Prostate gland (tissue), 2 donors: ENCODE measurements around the gene MGAT1. TPM values are rescaled to one million over a fixed set of nuclear protein-coding genes. Genes with fewer than 3 reads are reported as not detected.
A peak's percentile ranks its signal among the peaks of the same experiment; 100 is the strongest.

Experiments
- DNase-seq: peaks from one replicate; pipeline ENCODE4 v3.0.0-alpha.2; 2019; ENCODE audit warnings: low spot score
- H3K27ac ChIP-seq, 2 donors: fragments of 200-600 bp; sonication (generic); 2 replicates each; pipeline ENCODE4 v1.5.1; 2017 to 2019
- H3K27me3 ChIP-seq: fragments of 200-600 bp; sonication (generic); replicated peaks from 2 replicates; pipeline ENCODE4 v1.5.1; 2019; ENCODE audit not compliant: insufficient read depth
- H3K36me3 ChIP-seq, 2 donors: fragments of 200-600 bp; sonication (generic); 1 replicate in 1 of 2; 2 replicates in 1 of 2; pipeline versions ENCODE4 v1.5.1 to v1.8.1; 2017 to 2019
- H3K4me1 ChIP-seq: fragments of 200-600 bp; sonication (generic); replicated peaks from 2 replicates; pipeline ENCODE4 v1.5.1; 2019
- H3K4me3 ChIP-seq, 2 donors: fragments of 200-600 bp; sonication (generic); 2 replicates each; pipeline ENCODE4 v1.5.1; 2017 to 2019
- H3K9me3 ChIP-seq: fragments of 200-600 bp; sonication (generic); 2 replicates; pipeline ENCODE4 v1.5.1; 2017
- POLR2A ChIP-seq: fragments of 450-650 bp; IDR thresholded peaks from one replicate; pipeline ENCODE4 v1.6.1; 2016; ENCODE audit warnings: antibody characterized with exemption, mild to moderate bottlenecking
- POLR2AphosphoS5 ChIP-seq: sonication (generic); formaldehyde crosslinking; IDR thresholded peaks from one replicate; pipeline ENCODE4 v1.6.1; 2017; ENCODE audit warnings: antibody characterized with exemption
- WGBS: methylation state at CpG from one replicate; pipeline ENCODE4 v1.1.5; 2018; 5-methylcytosine and 5-hydroxymethylcytosine counted together
- intact Hi-C: fragments of 100-400 bp; cut with DNase I; formaldehyde crosslinking; loops from one replicate; pipeline ENCODE4 v1.14.2; 2022
- total RNA-seq, 2 donors: library from RNA; depleted of rRNA; stranded (reverse); fragments of >200 nt; gene quantifications; one replicate each; pipeline ENCODE4 v1.1.0, GENCODE V29; 2016
- TF ChIP-seq, protein P1 (sequence below), 4 experiments: fragments of 200-600 bp in 2 of 4; fragments of 450-650 bp in 2 of 4; sonication (generic) in 2 of 4; IDR thresholded peaks; 1 replicate in 3 of 4; 2 replicates in 1 of 4; pipeline ENCODE4 v1.5.1; 2016 to 2019; ENCODE audit warnings: antibody characterized with exemption in 4 of 4, mild to moderate bottlenecking in 2 of 4, moderate library complexity in 2 of 4

MGAT1 gene
- total RNA-seq, 2 donors from 2014 or later: 142 to 159 TPM

DNA sequence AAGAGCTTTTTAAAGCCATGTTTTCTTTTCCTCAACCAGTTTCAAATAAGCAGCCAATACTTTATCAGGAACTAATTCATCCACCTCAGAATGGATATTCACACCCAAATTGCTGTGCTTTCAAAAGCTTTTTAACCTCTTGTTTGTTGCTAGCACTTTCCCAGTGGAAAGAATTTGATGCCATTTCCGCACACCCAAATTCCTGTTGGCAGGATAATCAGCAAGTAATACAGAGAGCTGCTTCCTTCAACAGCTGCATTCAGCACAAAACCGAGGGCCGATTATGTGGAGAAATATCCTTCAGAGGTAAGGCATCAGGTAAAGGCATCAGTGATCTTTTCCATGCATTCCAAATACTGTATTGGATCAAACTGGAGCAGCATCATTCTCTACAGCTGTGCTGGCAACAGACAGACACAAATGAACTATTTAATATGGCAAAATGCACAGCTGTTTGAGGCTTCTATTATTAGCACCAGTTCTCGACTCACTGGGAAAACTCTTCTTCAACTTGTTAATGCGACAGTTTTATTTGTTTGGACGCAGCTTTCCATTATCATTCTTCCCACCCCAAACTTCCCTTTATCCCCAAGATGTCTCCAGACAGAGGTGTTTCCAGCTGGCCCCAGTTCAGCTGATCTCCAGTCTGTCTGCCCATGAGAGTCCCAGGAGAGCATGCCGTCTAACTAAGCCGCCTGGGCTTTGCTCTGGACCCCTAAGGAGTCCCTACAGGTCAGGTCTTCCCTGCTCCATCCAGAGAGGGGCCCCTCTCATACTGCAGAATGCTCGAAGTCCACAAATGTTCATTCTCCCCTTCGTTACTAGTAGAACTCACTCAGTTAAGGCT lies 22.2 kb upstream of the MGAT1 start:
- Histone ChIP-seq H3K27me3 (no peaks in the 10 kb centered on the region), H3K4me3 (no peak overlapping the region), H3K27ac (peak overlapping the region; percentile 57 to 64), H3K36me3 (no peaks in the 10 kb centered on the region), H3K4me1 (peaks cover 6% of the 10 kb centered on the region), H3K9me3 (no peaks in the 10 kb centered on the region)
- no peak for DNase-seq
- TF ChIP-seq, protein P1, sequence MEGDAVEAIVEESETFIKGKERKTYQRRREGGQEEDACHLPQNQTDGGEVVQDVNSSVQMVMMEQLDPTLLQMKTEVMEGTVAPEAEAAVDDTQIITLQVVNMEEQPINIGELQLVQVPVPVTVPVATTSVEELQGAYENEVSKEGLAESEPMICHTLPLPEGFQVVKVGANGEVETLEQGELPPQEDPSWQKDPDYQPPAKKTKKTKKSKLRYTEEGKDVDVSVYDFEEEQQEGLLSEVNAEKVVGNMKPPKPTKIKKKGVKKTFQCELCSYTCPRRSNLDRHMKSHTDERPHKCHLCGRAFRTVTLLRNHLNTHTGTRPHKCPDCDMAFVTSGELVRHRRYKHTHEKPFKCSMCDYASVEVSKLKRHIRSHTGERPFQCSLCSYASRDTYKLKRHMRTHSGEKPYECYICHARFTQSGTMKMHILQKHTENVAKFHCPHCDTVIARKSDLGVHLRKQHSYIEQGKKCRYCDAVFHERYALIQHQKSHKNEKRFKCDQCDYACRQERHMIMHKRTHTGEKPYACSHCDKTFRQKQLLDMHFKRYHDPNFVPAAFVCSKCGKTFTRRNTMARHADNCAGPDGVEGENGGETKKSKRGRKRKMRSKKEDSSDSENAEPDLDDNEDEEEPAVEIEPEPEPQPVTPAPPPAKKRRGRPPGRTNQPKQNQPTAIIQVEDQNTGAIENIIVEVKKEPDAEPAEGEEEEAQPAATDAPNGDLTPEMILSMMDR (IDR thresholded peaks at IDR 0.05): no peak
- TF ChIP-seq POLR2AphosphoS5: peak; percentile 4
- intact Hi-C loops: no loop called here
- WGBS: 35% methylated on average over 10 of the region's 10 CpGs

DNA sequence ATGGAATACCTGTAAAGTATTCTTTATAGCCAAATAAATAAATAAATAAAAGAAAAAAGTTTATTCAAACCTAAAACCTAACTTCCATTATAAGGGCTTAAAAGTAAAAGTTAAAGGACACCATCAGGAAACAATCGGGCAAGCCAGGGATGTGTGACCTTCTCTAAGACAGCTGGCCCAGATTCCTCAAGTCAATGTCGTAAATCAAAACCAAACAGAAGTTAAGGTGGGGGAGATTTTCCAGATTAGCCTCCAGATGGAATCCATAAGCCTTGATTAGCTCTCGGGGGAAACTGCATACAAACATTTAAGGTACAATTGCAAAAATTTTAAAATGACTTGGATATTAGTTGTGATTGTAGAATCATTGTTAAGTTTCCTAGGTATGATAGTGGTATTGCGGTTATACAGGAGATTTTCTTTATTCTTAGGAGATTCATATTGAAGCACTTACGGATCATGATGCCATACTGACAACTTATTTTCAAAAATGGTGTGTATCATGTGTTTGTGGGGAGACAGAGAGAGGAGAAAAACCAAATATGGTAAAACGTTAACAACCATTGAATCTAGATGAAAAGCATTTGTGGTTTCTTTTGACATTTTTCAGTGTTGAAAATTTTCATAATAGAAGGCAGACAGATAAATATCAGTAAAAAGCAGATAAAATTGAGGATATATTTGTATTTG lies 21.5 kb upstream of the MGAT1 start:
- no peak for DNase-seq
- no peaks in the 10 kb centered on the region for H3K36me3 ChIP-seq
- H3K4me1 ChIP-seq: peaks cover 6% of the 10 kb centered on the region
- 42% methylated on average over 6 of the region's 6 CpGs for WGBS
- H3K4me3 ChIP-seq: no peak overlapping the region
- H3K9me3 ChIP-seq: no peaks in the 10 kb centered on the region
- TF ChIP-seq POLR2AphosphoS5 (no peak), POLR2A (no peak)
- TF ChIP-seq, protein P1 (IDR thresholded peaks at IDR 0.05): no peak
- no peaks in the 10 kb centered on the region for H3K27me3 ChIP-seq
- intact Hi-C loops: no loop called here
- peak overlapping the region; percentile 12 to 64 for H3K27ac ChIP-seq

DNA sequence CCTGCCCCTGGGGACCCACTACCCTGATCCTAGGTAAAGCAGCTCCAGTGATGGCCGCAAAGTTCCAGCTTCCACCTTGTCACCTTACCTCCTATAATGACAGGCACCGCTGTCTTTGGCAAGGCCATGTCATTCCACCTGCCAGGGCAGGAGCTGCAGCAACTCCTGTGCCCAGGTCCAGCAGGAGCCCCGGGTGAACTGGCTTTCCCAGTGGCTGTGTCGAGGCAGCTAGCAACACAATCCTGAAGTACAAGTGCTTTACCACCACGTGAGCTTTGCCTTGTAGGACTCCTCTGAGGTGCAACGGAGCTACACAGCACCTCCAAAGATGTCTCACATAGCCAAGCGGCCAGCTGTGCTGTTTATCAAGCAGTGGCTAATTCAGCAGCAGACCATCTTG lies 20.7 kb upstream of the MGAT1 start:
- WGBS: 70% methylated on average over 7 of the region's 7 CpGs
- intact Hi-C loops: no loop called here
- Histone ChIP-seq H3K9me3 (no peaks in the 10 kb centered on the region), H3K4me3 (no peak overlapping the region), H3K36me3 (no peaks in the 10 kb centered on the region), H3K27me3 (no peaks in the 10 kb centered on the region), H3K27ac (peak overlapping the region in 1 of 2 donors; percentile 12), H3K4me1 (peaks cover 6% of the 10 kb centered on the region)
- no peak for DNase-seq
- TF ChIP-seq, protein P1 (IDR thresholded peaks at IDR 0.05): no peak
- TF ChIP-seq POLR2A (no peak), POLR2AphosphoS5 (no peak)

DNA sequence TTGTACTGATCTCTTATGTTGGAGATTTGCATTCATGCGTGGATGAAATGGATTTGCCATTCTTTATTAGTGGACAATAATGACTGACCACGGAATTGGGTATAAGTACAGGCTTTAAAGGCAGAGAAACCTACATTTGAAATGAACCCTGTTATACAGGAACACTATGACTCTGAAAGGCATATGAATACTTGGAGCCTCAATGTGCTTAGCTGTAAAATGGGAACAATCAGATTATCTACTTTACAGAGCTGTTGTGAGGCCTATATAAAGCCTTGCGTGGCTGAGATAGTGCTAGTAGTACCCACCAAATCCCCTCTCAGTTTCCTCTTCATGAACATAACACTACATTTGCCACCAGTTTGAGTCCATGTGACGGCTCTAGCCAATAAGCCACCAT lies 18.9 kb upstream of the MGAT1 start:
- H3K9me3 ChIP-seq: no peaks in the 10 kb centered on the region
- no peaks in the 10 kb centered on the region for H3K36me3 ChIP-seq
- intact Hi-C loops: no loop called here
- no peaks in the 10 kb centered on the region for H3K27me3 ChIP-seq
- 81% methylated on average over 4 of the region's 4 CpGs for WGBS
- DNase-seq: no peak
- peaks cover 6% of the 10 kb centered on the region for H3K4me1 ChIP-seq
- TF ChIP-seq POLR2AphosphoS5: no peak
- TF ChIP-seq POLR2A: no peak
- TF ChIP-seq, protein P1 (IDR thresholded peaks at IDR 0.05): no peak
- H3K27ac ChIP-seq: peak overlapping the region; percentile 54 to 70
- no peak overlapping the region for H3K4me3 ChIP-seq
